GM12878 (cell line): Measurements from ENCODE around the gene PDZRN3.

Experiments used
- CEBPZ ChIP-seq: fragments of 150-350 bp; IDR thresholded peaks from 2 replicates; pipeline ENCODE4 v1.6.1; 2016; ENCODE audit warnings: low read depth, low read length
- CHD2 ChIP-seq: IDR thresholded peaks from 2 replicates; pipeline ENCODE4 v1.6.1; 2011; ENCODE audit warnings: low read depth, low read length, improper control_type of control experiment, borderline replicate concordance
- ESRRA ChIP-seq: IDR thresholded peaks from 2 replicates; pipeline ENCODE4 v1.6.1; 2012; ENCODE audit warnings: mild to moderate bottlenecking, low read length, improper control_type of control experiment
- KDM1A ChIP-seq: fragments of 200-600 bp; sonication (generic); IDR thresholded peaks from 2 replicates; pipeline ENCODE4 v1.6.1; 2016; ENCODE audit warnings: borderline replicate concordance
- MAX ChIP-seq: IDR thresholded peaks from 2 replicates; pipeline ENCODE4 v1.6.1; 2012; ENCODE audit warnings: low read depth, low read length, improper control_type of control experiment
- PBX3 ChIP-seq: IDR thresholded peaks from 2 replicates; pipeline ENCODE4 v1.6.1; 2011; ENCODE audit warnings: mild to moderate bottlenecking, low read depth, low read length, moderate library complexity; ENCODE audit not compliant: insufficient replicate concordance
- POLR2AphosphoS5 ChIP-seq: IDR thresholded peaks from 2 replicates; pipeline ENCODE4 v1.6.1; 2011; ENCODE audit warnings: mild to moderate bottlenecking, low read length, inconsistent platforms
- RELA ChIP-seq: fragments of 450-650 bp; IDR thresholded peaks from 2 replicates; pipeline ENCODE4 v1.8.0; 2014; ENCODE audit warnings: borderline replicate concordance; ENCODE audit not compliant: partially characterized antibody
- TAF1 ChIP-seq: IDR thresholded peaks from 2 replicates; pipeline ENCODE4 v1.6.1; 2011; ENCODE audit warnings: mild to moderate bottlenecking, low read depth, low read length, borderline replicate concordance
- ZNF274 ChIP-seq: IDR thresholded peaks from one replicate; pipeline ENCODE4 v1.8.0; 2011; ENCODE audit not compliant: insufficient read length, insufficient read depth
- ZZZ3 ChIP-seq: IDR thresholded peaks from 2 replicates; pipeline ENCODE4 v1.6.1; 2011; ENCODE audit warnings: low read depth; ENCODE audit not compliant: control insufficient read depth, insufficient read length
- TF ChIP-seq, protein P1 (sequence below): fragments of 450-650 bp; formaldehyde crosslinking; IDR thresholded peaks from 2 replicates; pipeline ENCODE4 v1.4.0; 2020; ENCODE audit warnings: mild to moderate bottlenecking, moderate library complexity
- TF ChIP-seq, protein P2 (sequence below): IDR thresholded peaks from 2 replicates; pipeline ENCODE4 v1.6.1; 2012; ENCODE audit warnings: mild to moderate bottlenecking, low read depth, low read length

DNA sequence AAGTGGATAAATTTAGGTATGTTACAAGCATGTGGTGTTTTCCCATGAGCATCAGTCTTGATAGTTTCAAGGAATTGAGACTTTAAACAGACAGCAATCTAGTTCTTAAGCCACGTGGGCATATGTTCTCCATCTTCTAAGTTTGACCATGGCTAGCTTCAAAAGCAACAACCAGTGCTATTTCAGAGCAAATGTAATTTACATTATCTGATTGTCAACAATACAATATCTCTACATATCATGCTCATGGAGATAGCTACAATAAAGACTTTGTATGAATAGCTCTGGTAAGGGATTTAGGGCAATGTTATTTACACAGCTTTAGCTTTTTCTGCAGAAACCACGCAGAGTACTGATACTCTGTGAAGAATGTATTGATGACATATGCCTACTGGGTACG, 38.8 kb upstream of the PDZRN3 start:
- TF ChIP-seq CHD2 (no peak), TAF1 (no peak), RELA (no peak), PBX3 (no peak), ESRRA (no peak), POLR2AphosphoS5 (no peak), ZZZ3 (no peak), MAX (no peak), ZNF274 (no peak), CEBPZ (no peak), KDM1A (no peak)
- TF ChIP-seq, protein P1, sequence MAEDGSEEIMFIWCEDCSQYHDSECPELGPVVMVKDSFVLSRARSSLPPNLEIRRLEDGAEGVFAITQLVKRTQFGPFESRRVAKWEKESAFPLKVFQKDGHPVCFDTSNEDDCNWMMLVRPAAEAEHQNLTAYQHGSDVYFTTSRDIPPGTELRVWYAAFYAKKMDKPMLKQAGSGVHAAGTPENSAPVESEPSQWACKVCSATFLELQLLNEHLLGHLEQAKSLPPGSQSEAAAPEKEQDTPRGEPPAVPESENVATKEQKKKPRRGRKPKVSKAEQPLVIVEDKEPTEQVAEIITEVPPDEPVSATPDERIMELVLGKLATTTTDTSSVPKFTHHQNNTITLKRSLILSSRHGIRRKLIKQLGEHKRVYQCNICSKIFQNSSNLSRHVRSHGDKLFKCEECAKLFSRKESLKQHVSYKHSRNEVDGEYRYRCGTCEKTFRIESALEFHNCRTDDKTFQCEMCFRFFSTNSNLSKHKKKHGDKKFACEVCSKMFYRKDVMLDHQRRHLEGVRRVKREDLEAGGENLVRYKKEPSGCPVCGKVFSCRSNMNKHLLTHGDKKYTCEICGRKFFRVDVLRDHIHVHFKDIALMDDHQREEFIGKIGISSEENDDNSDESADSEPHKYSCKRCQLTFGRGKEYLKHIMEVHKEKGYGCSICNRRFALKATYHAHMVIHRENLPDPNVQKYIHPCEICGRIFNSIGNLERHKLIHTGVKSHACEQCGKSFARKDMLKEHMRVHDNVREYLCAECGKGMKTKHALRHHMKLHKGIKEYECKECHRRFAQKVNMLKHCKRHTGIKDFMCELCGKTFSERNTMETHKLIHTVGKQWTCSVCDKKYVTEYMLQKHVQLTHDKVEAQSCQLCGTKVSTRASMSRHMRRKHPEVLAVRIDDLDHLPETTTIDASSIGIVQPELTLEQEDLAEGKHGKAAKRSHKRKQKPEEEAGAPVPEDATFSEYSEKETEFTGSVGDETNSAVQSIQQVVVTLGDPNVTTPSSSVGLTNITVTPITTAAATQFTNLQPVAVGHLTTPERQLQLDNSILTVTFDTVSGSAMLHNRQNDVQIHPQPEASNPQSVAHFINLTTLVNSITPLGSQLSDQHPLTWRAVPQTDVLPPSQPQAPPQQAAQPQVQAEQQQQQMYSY (CRISPR knock-in tag), result no peak
- TF ChIP-seq, protein P2, sequence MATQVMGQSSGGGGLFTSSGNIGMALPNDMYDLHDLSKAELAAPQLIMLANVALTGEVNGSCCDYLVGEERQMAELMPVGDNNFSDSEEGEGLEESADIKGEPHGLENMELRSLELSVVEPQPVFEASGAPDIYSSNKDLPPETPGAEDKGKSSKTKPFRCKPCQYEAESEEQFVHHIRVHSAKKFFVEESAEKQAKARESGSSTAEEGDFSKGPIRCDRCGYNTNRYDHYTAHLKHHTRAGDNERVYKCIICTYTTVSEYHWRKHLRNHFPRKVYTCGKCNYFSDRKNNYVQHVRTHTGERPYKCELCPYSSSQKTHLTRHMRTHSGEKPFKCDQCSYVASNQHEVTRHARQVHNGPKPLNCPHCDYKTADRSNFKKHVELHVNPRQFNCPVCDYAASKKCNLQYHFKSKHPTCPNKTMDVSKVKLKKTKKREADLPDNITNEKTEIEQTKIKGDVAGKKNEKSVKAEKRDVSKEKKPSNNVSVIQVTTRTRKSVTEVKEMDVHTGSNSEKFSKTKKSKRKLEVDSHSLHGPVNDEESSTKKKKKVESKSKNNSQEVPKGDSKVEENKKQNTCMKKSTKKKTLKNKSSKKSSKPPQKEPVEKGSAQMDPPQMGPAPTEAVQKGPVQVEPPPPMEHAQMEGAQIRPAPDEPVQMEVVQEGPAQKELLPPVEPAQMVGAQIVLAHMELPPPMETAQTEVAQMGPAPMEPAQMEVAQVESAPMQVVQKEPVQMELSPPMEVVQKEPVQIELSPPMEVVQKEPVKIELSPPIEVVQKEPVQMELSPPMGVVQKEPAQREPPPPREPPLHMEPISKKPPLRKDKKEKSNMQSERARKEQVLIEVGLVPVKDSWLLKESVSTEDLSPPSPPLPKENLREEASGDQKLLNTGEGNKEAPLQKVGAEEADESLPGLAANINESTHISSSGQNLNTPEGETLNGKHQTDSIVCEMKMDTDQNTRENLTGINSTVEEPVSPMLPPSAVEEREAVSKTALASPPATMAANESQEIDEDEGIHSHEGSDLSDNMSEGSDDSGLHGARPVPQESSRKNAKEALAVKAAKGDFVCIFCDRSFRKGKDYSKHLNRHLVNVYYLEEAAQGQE, result no peak
